Psoas muscle (tissue), 8 donors: ENCODE results near the gene EHHADH. TPM values are rescaled to one million over a fixed set of nuclear protein-coding genes. Genes with fewer than 3 reads are reported as not detected.

Experiments
- ATAC-seq, 4 donors: fragments of 200-7000 bp; cut with Tn5 transposase; one replicate each; pipeline ENCODE4 v1.9.1; 2020; ENCODE audit warnings: moderate library complexity in 3 of 4, mild to moderate bottlenecking in 2 of 4
- DNase-seq, 2 donors: peaks; one replicate each; pipeline ENCODE4 v3.0.0-alpha.2; 2020
- H3K27ac ChIP-seq: fragments of 200-600 bp; one replicate; pipeline ENCODE4 v1.8.0; 2022
- H3K27me3 ChIP-seq, 3 donors: fragments of 200-600 bp in 1 of 3; one replicate each; pipeline versions ENCODE4 v1.6.1 to v1.8.0; 2013 to 2022; ENCODE audit warnings: low read length in 2 of 3, mild to moderate bottlenecking in 2 of 3, moderate library complexity in 1 of 3; ENCODE audit not compliant: insufficient read depth in 3 of 3
- H3K36me3 ChIP-seq, 2 donors: fragments of 200-600 bp in 1 of 2; one replicate each; pipeline versions ENCODE4 v1.6.1 to v1.8.0; 2013 to 2022; ENCODE audit warnings: low read depth in 1 of 2, mild to moderate bottlenecking in 1 of 2, moderate library complexity in 1 of 2; ENCODE audit not compliant: insufficient read depth in 1 of 2
- H3K4me1 ChIP-seq: fragments of 200-600 bp; one replicate; pipeline ENCODE4 v1.8.0; 2022
- H3K4me3 ChIP-seq: fragments of 200-600 bp; one replicate; pipeline ENCODE4 v1.8.0; 2022; ENCODE audit warnings: mild to moderate bottlenecking
- H3K9me3 ChIP-seq: fragments of 200-600 bp; one replicate; pipeline ENCODE4 v1.8.0; 2022
- WGBS, 3 donors: extraction: QIAGEN DNeasy Blood & Tissue Kit; methylation state at CpG; one replicate each; pipeline versions ENCODE4 v1.1.6 to v1.1.7; 2013; 5-methylcytosine and 5-hydroxymethylcytosine counted together
- intact Hi-C, 2 donors: fragments of 100-400 bp; cut with DNase I; formaldehyde crosslinking; loops; one replicate each; pipeline versions ENCODE4 v1.11.0 to v1.14.2; 2022
- polyA plus RNA-seq, 3 donors: library from polyadenylated mRNA; stranded (reverse); fragments of 200-250 nt; gene quantifications; one replicate each; pipeline ENCODE4 v1.2.3, GENCODE V29; 2013
- total RNA-seq, 4 donors: library from RNA; stranded (reverse); fragmentation: NEBNext Ultra II Directional in 2 of 4; extraction: Animal tissue kit (Norgen Biotek cat#: 25700) in 2 of 4; gene quantifications; one replicate each; pipeline versions ENCODE4 v1.2.1 to v1.2.4, GENCODE V29; 2021 to 2023
- TF ChIP-seq, protein P1 (sequence below): fragments of 200-600 bp; IDR thresholded peaks from one replicate; pipeline ENCODE4 v1.8.0; 2022; ENCODE audit warnings: antibody characterized with exemption
- donor health status: healthy with polysubstance abuse.
- donor health status: DM: no; HTN: no; CAD: no; lungs with moderate emphysema.
- donor health status: Bipolar disorder and iron deficiency.
- donor health status: healthy.
- donor health status: DM: yes; HTN: yes; CAD: no.
- donor health status: DM: no; HTN: no; CAD: no.
- donor health status: DM: no; HTN: no; CAD: no.
- donor health status: DM: yes; HTN: yes; CAD: no.

Gene EHHADH
- total and polyA plus RNA-seq, 7 donors, result 0.65 to 7.2 (median 1.9) TPM

DNA sequence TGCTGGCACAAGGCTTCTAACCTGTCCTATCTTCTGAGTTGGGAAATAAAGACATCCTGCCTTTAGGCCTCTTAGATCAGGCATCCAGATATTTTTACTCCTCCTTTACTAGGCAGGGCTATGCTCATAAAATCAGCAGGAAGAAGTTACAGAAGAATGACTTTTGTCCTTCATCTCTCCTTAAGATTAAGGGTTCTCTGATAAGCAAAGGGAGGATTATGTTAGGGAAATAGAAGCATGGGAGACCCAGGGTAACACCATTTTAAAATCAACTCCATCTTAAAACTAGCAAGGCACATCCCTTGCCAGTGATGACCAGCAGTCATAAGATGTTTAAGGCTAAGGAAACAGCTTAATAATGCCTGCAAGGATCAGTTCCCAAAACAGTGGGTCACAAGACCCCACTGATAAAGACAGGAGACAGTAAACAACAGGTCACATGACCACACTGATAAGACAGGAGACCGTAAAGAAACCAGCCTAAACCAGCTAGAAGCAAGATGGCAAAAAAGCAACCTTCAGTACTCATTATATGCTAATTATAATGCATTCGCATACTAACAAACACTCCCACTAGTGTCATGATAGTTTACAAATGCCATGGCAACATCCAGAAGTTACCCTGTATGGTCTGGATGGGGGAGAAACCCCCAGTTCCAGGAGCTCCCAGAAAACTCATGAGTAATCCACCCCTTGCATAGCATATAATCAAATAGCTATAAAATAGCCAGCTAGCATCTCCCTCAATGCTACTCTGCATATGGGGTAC, 14.5 kb upstream of the EHHADH start:
- TF ChIP-seq, protein P1, sequence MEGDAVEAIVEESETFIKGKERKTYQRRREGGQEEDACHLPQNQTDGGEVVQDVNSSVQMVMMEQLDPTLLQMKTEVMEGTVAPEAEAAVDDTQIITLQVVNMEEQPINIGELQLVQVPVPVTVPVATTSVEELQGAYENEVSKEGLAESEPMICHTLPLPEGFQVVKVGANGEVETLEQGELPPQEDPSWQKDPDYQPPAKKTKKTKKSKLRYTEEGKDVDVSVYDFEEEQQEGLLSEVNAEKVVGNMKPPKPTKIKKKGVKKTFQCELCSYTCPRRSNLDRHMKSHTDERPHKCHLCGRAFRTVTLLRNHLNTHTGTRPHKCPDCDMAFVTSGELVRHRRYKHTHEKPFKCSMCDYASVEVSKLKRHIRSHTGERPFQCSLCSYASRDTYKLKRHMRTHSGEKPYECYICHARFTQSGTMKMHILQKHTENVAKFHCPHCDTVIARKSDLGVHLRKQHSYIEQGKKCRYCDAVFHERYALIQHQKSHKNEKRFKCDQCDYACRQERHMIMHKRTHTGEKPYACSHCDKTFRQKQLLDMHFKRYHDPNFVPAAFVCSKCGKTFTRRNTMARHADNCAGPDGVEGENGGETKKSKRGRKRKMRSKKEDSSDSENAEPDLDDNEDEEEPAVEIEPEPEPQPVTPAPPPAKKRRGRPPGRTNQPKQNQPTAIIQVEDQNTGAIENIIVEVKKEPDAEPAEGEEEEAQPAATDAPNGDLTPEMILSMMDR, result no peak
- Histone ChIP-seq H3K27me3 (peaks cover 2 to 7% (median 3%) of the 10 kb centered on the region in 3 donors), H3K36me3 (no peaks in the 10 kb centered on the region), H3K4me3 (no peak overlapping the region), H3K9me3 (no peaks in the 10 kb centered on the region), H3K4me1 (no peaks in the 10 kb centered on the region), H3K27ac (no peak overlapping the region)
- ATAC-seq (no peak), DNase-seq (no peak)
- intact Hi-C loops, result no loop called here
- 68 to 86% (median 82%) methylated on average over 2 of the region's 2 CpGs for WGBS, 3 donors

DNA sequence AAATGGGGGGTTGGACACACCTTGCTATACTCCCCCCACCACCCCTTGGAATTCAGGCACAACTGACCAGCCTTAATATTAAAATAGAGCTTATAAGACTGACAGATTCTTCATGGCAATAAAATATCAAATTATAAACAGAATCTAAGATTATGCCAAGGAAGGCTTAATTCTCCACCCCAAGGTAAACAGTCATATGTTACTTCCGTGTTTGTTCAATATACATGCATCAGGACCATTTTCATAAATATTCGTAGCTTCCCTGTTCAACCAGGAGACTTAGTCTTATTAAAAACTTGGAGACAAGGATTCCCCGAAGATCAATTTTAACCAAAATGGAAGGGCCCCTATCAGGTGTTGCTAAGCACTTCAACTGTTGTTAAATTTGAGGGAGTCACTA, 13.3 kb upstream of the EHHADH start:
- H3K36me3 ChIP-seq, result no peaks in the 10 kb centered on the region
- no peak overlapping the region for H3K4me3 ChIP-seq
- no peak overlapping the region for H3K27ac ChIP-seq
- H3K9me3 ChIP-seq, result no peaks in the 10 kb centered on the region
- TF ChIP-seq, protein P1, result no peak
- no peaks in the 10 kb centered on the region for H3K4me1 ChIP-seq
- intact Hi-C loops, result no loop called here
- peaks cover 2 to 6% (median 3%) of the 10 kb centered on the region in 3 donors for H3K27me3 ChIP-seq
- 92 to 94% (median 93%) methylated on average over 3 of the region's 3 CpGs for WGBS, 3 donors
- ATAC-seq (no peak), DNase-seq (no peak)

DNA sequence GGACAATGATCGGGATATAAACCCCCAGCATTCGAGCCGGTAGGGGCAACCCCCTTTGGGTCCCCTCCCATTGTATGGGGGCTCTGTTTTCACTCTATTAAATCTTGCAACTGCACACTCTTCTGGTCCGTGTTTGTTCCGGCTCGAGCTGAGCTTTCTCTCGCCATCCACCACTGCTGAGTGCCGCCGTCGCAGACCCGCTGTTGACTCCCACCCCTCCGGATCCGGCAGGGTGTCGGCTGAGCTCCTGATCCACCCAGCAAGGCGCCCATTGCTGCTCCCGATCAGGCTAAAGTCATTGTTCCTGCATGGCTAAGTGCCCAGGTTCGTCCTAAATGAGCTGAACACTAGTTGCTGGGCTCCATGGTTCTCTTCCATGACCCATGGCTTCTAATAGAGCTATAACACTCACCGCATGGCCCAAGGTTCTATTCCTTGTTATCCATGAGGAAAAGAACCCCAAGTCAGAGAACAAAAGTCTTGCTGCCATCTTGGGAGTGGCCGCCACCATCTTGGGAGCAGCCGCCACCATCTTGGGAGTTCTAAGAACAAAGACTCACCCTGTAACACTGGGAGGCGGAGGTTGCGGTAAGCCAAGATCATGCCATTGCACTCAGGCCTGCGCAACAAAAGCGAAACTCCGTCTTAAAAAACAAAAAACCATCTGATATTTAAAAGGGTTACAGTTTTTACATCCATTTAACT, 11.2 kb upstream of the EHHADH start:
- TF ChIP-seq, protein P1, result no peak
- Histone ChIP-seq H3K27me3 (peaks cover 0 to 4% (median 2%) of the 10 kb centered on the region in 3 donors), H3K27ac (no peak overlapping the region), H3K4me3 (no peak overlapping the region), H3K36me3 (no peaks in the 10 kb centered on the region), H3K4me1 (no peaks in the 10 kb centered on the region), H3K9me3 (no peaks in the 10 kb centered on the region)
- DNase-seq (no peak), ATAC-seq (no peak)
- intact Hi-C loops, result no loop called here
- WGBS, 3 donors, result 93 to 95% (median 95%) methylated on average over 25 of the region's 25 CpGs

DNA sequence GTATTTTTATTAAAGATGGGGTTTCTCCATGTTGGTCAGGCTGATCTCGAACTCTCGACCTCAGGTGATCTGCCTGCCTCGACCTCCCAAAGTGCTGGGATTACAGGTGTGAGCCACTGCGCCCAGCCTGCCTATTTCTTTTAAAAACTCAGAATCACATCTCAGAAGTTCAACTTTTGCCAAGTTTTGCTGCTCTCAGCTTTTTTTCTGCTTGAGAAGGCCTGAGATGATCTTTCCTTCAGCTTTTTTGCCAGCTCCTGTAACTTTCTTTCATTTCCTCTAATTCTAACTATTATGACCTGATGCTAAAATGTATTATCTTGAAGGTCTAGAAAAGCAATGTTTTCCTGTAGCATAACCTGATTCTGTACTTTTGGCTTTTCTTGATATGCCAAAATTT, 9.6 kb upstream of the EHHADH start:
- H3K4me3 ChIP-seq, result no peak overlapping the region
- WGBS, 3 donors, result 89 to 97% (median 91%) methylated on average over 4 of the region's 4 CpGs
- TF ChIP-seq, protein P1, result no peak
- intact Hi-C loops, result no loop called here
- no peak overlapping the region for H3K27ac ChIP-seq
- H3K36me3 ChIP-seq, result no peaks in the 10 kb centered on the region
- no peaks in the 10 kb centered on the region for H3K4me1 ChIP-seq
- ATAC-seq (no peak), DNase-seq (no peak)
- H3K27me3 ChIP-seq, result peaks cover 0 to 2% (median 0%) of the 10 kb centered on the region in 3 donors
- no peaks in the 10 kb centered on the region for H3K9me3 ChIP-seq
